ENCODE measurements around the gene ISX. TPM values are rescaled to one million over a fixed set of nuclear protein-coding genes. Genes with fewer than 3 reads are reported as not detected.

ISX gene
- total RNA-seq, 8 experiments from 2014 or later: 0.04 to 0.17 (median 0.09) TPM; not detected in 4

- no peak for ATAC-seq (replicated peaks in 6 of 8)
- Histone ChIP-seq H3K4me1 (replicated peaks in 1 of 2) (no peaks in the 10 kb centered on the region), H3K4me3 (no peak overlapping the region), H3K27ac (no peak overlapping the region)
- in situ Hi-C loops (cut with MboI; ENCODE audit: low pct_unique_long_range_greater_than_20kb in 2 of 9, low sequenced_read_pairs in 9 of 9, unreplicated experiment in 9 of 9): no loop called here
- 0 to 60% (median 14%) methylated on average over 1 of the region's 1 CpG; no CpG with 5 or more reads in 4 of the 10 experiments for WGBS, 10 experiments
Measured at GRCh38 chr22:35092406-35092805, 26.4 kb downstream of the ISX start.

DNA sequence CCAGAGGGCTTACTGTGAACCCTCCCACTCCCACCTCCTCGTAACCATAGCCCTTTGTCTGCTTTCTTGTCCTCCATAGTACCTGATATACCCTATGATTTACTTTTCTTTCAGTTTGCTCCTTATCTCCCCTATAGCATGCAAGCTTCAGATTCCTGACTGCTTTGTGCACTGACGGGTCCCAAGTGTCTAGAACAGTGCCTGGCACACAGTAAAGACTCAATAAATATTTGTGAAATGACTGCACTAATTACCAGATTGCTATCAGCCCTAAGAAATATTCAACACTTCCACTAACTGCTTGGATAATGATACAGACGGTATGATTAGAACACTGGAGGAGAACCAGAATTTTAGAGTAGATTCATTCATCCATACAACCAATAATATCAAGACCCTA lies 33.0 kb downstream of the ISX start:
- WGBS, 10 experiments: 0 to 92% (median 67%) methylated on average over 1 to 3 of the region's 3 CpGs; no CpG with 5 or more reads in 2 of the 10 experiments
- Histone ChIP-seq H3K4me1 (replicated peaks in 1 of 2) (peaks cover 0 to 4% of the 10 kb centered on the region in 2 donors), H3K27ac (no peak overlapping the region), H3K4me3 (no peak overlapping the region)
- in situ Hi-C loops (cut with MboI; ENCODE audit: low pct_unique_long_range_greater_than_20kb in 2 of 9, low sequenced_read_pairs in 9 of 9, unreplicated experiment in 9 of 9): no loop called here
- ATAC-seq (replicated peaks in 6 of 8): no peak

DNA sequence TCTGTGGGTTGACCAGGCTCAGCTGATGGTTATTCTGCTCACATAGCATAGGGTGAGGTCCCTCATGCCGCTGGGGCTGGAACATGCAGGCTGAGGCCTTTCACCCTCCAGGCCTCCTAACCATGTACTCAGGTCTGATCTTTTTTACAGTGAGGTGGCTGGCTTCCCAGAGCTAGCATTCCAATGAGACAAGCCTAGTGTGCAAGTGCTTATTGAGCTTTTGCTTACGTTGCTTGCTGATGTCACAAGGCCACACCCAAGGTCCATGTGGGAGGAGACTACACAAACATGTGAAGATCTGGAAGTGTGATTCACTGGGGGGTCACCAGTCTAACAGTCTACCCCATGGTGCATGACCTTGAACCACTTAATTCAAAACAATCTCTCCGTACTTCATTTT lies 33.9 kb downstream of the ISX start:
- WGBS, 10 experiments: 27 to 100% (median 80%) methylated on average over 1 to 3 of the region's 3 CpGs; no CpG with 5 or more reads in 4 of the 10 experiments
- in situ Hi-C loops (cut with MboI; ENCODE audit: low pct_unique_long_range_greater_than_20kb in 2 of 9, low sequenced_read_pairs in 9 of 9, unreplicated experiment in 9 of 9): no loop called here
- ATAC-seq (replicated peaks in 6 of 8): no peak
- H3K27ac ChIP-seq: no peak overlapping the region
- H3K4me3 ChIP-seq: no peak overlapping the region
- H3K4me1 ChIP-seq (replicated peaks in 1 of 2): peaks cover 0 to 5% of the 10 kb centered on the region in 2 donors

GRCh38 chr22:35102663-35103062 lies 36.7 kb downstream of the ISX start:
- in situ Hi-C loops (cut with MboI; ENCODE audit: low pct_unique_long_range_greater_than_20kb in 2 of 9, low sequenced_read_pairs in 9 of 9, unreplicated experiment in 9 of 9): no loop called here

GRCh38 chr22:35103761-35104160 lies 37.8 kb downstream of the ISX start:
- Histone ChIP-seq H3K27ac (no peak overlapping the region), H3K4me1 (replicated peaks in 1 of 2) (peaks cover 0 to 5% of the 10 kb centered on the region in 2 donors), H3K4me3 (no peak overlapping the region)
- no peak for ATAC-seq (replicated peaks in 6 of 8)
- in situ Hi-C loops (cut with MboI; ENCODE audit: low pct_unique_long_range_greater_than_20kb in 2 of 9, low sequenced_read_pairs in 9 of 9, unreplicated experiment in 9 of 9): no loop called here
- 0 to 100% (median 51%) methylated on average over 1 to 4 of the region's 6 CpGs; no CpG with 5 or more reads in 4 of the 10 experiments for whole genome bisulfite sequencing, 10 experiments

More at GRCh38 chr22:35102663-35103062, 36.7 kb downstream of the ISX start:
- Histone ChIP-seq H3K4me3 (no peak overlapping the region), H3K4me1 (replicated peaks in 1 of 2) (peaks cover 0 to 5% of the 10 kb centered on the region in 2 donors), H3K27ac (no peak overlapping the region)
- peak in 2 of 8 experiments; percentile 36 to 66 for ATAC-seq (replicated peaks in 6 of 8)
- WGBS, 10 experiments: 0 to 100% (median 73%) methylated on average over 1 to 4 of the region's 5 CpGs; no CpG with 5 or more reads in 1 of the 10 experiments

GRCh38 chr22:35104491-35104890 lies 38.5 kb downstream of the ISX start:
- peaks cover 0 to 5% of the 10 kb centered on the region in 2 donors for H3K4me1 ChIP-seq (replicated peaks in 1 of 2)
- in situ Hi-C loops (cut with MboI; ENCODE audit: low pct_unique_long_range_greater_than_20kb in 2 of 9, low sequenced_read_pairs in 9 of 9, unreplicated experiment in 9 of 9): no loop called here
- no peak overlapping the region for H3K4me3 ChIP-seq
- H3K27ac ChIP-seq: no peak overlapping the region
- 13 to 94% (median 64%) methylated on average over 1 to 11 of the region's 11 CpGs; no CpG with 5 or more reads in 2 of the 10 experiments for WGBS, 10 experiments
- no peak for ATAC-seq (replicated peaks in 6 of 8)

DNA sequence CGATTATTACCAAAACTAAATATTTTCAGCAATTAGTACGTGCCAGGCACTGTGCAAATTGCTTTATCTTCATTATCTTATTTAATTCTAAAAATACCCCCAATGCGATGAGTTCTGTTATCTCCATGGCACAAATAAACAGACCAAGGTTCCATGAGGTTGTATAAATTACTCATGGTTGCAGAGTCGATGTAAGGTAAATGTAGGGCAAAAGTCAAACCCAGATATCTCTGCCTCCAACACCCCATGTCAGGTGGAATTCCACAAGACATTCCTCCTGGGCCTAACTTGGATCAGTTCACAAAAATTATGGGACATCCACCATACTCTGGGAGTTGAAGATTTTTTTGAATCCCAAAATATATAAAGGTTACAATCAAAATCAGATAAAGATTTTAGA lies 43.7 kb downstream of the ISX start:
- in situ Hi-C loops (cut with MboI; ENCODE audit: low pct_unique_long_range_greater_than_20kb in 2 of 9, low sequenced_read_pairs in 9 of 9, unreplicated experiment in 9 of 9): no loop called here
- ATAC-seq (replicated peaks in 6 of 8): no peak
- WGBS, 10 experiments: 0 to 86% (median 55%) methylated on average over 1 to 4 of the region's 4 CpGs
- no peaks in the 10 kb centered on the region for H3K4me1 ChIP-seq (replicated peaks in 1 of 2)
- H3K27ac ChIP-seq: no peak overlapping the region
- no peak overlapping the region for H3K4me3 ChIP-seq

DNA sequence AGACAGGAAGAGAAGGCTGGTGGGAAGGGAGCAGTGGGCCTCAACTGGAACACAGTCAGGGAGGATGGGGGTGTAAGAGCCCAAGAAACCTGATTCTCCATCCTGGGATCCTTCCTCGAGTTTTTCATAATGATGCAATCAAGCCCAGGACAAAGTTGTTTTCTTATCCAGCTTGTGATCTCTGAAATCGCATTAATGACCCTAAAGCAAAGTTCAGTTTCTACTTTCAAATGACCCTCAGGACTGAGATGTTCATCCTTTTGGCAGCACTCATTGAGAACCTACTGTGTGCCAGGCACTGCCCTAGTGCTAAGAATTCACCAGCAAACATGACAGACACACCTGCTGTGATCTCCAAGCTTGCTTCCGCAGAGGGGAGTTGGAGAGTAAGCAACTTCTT lies 45.3 kb downstream of the ISX start:
- no peak overlapping the region for H3K27ac ChIP-seq
- H3K4me1 ChIP-seq (replicated peaks in 1 of 2): no peaks in the 10 kb centered on the region
- in situ Hi-C loops (cut with MboI; ENCODE audit: low pct_unique_long_range_greater_than_20kb in 2 of 9, low sequenced_read_pairs in 9 of 9, unreplicated experiment in 9 of 9): no loop called here
- no peak overlapping the region for H3K4me3 ChIP-seq
- no peak for ATAC-seq (replicated peaks in 6 of 8)
- WGBS, 10 experiments: 0 to 84% (median 62%) methylated on average over 1 to 3 of the region's 3 CpGs; no CpG with 5 or more reads in 4 of the 10 experiments

GRCh38 chr22:35113341-35113740 lies 47.4 kb downstream of the ISX start:
- in situ Hi-C loops (cut with MboI; ENCODE audit: low pct_unique_long_range_greater_than_20kb in 2 of 9, low sequenced_read_pairs in 9 of 9, unreplicated experiment in 9 of 9): no loop called here
- WGBS, 10 experiments: 29 to 94% (median 75%) methylated on average over 2 to 7 of the region's 10 CpGs; no CpG with 5 or more reads in 4 of the 10 experiments
- Histone ChIP-seq H3K4me1 (replicated peaks in 1 of 2) (no peaks in the 10 kb centered on the region), H3K27ac (no peak overlapping the region), H3K4me3 (no peak overlapping the region)
- no peak for ATAC-seq (replicated peaks in 6 of 8)

DNA sequence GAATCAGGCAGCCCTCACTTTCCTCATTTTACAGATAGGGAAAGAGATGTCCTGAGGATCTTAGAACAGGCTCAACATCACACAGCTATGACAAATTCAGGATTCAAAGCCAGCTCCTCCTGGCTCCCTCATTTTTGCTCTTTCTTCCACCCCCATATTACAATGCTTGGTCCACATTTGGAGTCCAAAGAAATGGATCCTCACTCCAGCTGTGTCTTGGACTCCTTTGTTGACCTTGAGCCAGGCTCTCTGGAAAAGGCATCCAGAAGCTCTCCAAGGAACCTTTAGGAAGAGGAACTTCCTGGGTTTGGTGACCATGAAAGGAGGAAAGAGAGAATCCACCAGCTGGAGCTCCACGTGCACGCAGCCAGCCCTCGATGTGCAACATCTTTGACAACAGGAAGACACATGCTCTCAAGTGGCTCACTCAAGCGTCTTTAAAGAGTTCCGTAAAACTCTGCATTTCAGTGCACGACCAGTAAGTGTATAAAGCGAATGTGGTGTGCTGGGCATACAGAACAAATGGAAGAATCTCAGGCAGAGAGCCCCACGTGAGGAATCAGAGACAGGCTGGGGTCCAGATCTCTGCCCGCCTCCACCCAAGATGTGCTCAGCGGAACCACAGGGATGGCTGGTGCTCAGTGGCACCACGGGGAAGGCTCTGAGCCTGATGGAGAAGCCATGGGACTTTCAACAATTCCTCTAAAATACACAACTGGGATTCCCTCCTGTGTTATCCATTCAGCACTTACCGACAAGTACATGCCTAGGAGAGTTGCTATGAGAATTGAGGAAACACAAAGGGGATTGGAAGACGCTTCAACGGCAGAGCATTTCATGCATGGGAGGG lies 48.4 kb downstream of the ISX start:
- Histone ChIP-seq H3K4me3 (no peak overlapping the region), H3K4me1 (replicated peaks in 1 of 2) (no peaks in the 10 kb centered on the region), H3K27ac (no peak overlapping the region)
- in situ Hi-C loops (cut with MboI; ENCODE audit: low pct_unique_long_range_greater_than_20kb in 2 of 9, low sequenced_read_pairs in 9 of 9, unreplicated experiment in 9 of 9): no loop called here
- no peak for ATAC-seq (replicated peaks in 6 of 8)
- WGBS, 10 experiments: 0 to 87% (median 70%) methylated on average over 1 to 12 of the region's 14 CpGs; no CpG with 5 or more reads in 1 of the 10 experiments

GRCh38 chr22:35115515-35115914 lies 49.6 kb downstream of the ISX start:
- in situ Hi-C loops (cut with MboI; ENCODE audit: low pct_unique_long_range_greater_than_20kb in 2 of 9, low sequenced_read_pairs in 9 of 9, unreplicated experiment in 9 of 9): no loop called here
- 0 to 100% (median 53%) methylated on average over 1 to 3 of the region's 3 CpGs; no CpG with 5 or more reads in 4 of the 10 experiments for WGBS, 10 experiments
- Histone ChIP-seq H3K4me1 (replicated peaks in 1 of 2) (no peaks in the 10 kb centered on the region), H3K4me3 (no peak overlapping the region), H3K27ac (no peak overlapping the region)
- no peak for ATAC-seq (replicated peaks in 6 of 8)

DNA sequence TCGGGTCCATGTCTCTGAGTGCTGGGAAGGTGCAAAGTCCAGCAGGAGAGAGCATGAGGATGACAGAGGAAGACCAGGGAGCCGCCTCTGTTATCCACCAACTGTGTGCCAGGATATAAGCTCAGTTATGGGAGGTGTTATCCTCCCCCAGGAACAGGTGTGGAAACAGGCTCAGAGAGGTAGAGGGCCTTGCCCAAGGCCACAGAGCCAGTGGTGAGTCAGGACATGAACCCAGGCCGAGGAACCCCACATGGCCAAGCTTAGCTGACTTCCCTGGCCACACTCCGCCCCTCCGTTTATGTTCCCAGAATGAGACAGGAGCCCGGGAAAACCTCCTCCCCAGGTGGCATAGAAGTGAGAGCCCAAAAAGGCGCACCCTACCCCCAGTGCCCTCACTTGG lies 50.3 kb downstream of the ISX start:
- in situ Hi-C loops (cut with MboI; ENCODE audit: low pct_unique_long_range_greater_than_20kb in 2 of 9, low sequenced_read_pairs in 9 of 9, unreplicated experiment in 9 of 9): no loop called here
- Histone ChIP-seq H3K4me3 (no peak overlapping the region), H3K4me1 (replicated peaks in 1 of 2) (no peaks in the 10 kb centered on the region), H3K27ac (no peak overlapping the region)
- 0 to 100% (median 89%) methylated on average over 1 to 4 of the region's 7 CpGs; no CpG with 5 or more reads in 6 of the 10 experiments for WGBS, 10 experiments
- ATAC-seq (replicated peaks in 6 of 8): no peak

DNA sequence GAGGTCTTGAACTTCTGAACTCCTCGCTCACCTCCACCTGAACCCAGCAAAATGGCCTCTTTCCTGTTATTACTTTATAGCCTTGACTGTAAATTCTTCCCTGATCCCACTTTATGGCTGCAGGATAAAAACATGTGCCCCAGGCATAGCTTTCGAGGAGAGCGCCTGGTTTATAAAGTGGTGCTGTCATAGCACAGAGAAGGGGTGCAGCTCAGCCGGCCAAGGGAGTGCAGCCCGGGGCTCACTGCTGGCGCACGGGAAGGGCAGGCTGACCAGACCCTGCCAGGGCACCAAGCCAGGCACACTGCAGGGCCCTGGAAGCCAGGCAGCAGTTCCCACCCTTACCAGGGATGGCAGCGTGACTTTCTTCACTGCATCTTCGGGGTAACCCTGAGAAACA lies 50.9 kb downstream of the ISX start:
- no peak overlapping the region for H3K27ac ChIP-seq
- no peak overlapping the region for H3K4me3 ChIP-seq
- WGBS, 10 experiments: 15 to 100% (median 77%) methylated on average over 2 to 5 of the region's 9 CpGs; no CpG with 5 or more reads in 5 of the 10 experiments
- in situ Hi-C loops (cut with MboI; ENCODE audit: low pct_unique_long_range_greater_than_20kb in 2 of 9, low sequenced_read_pairs in 9 of 9, unreplicated experiment in 9 of 9): no loop called here
- H3K4me1 ChIP-seq (replicated peaks in 1 of 2): no peaks in the 10 kb centered on the region
- ATAC-seq (replicated peaks in 6 of 8): no peak

GRCh38 chr22:35119494-35119893 lies 53.5 kb downstream of the ISX start:
- no peaks in the 10 kb centered on the region for H3K4me1 ChIP-seq (replicated peaks in 1 of 2)
- no peak overlapping the region for H3K4me3 ChIP-seq
- H3K27ac ChIP-seq: no peak overlapping the region
- in situ Hi-C loops (cut with MboI; ENCODE audit: low pct_unique_long_range_greater_than_20kb in 2 of 9, low sequenced_read_pairs in 9 of 9, unreplicated experiment in 9 of 9): no loop called here
- no peak for ATAC-seq (replicated peaks in 6 of 8)

All from motor neuron (in vitro differentiated cells).